ENCODE results near the gene MAFG.

Gene MAFG

DNA sequence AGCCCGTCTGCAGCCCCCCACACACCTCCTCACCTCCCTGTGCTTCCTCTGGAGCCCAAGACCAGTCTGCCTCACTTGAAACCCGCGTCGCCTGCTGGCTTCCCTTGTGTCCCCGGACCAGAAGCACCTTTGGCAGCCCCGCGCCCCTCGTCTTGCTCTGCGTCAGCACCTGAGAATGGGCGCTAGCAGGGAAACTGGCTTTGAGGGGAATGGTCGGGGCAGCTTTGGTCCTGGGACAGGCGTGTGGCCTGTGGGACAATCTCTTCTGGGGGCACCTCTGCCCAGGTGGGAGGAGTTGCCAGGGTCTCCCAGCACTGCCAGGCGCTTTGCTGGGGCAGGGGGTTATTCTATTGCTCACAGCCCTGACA lies 3.6 kb upstream of the MAFG start:
- DNase-seq (ENCODE audit: low read depth), result no peak
- no peak overlapping the region for H3K4me3 ChIP-seq (ENCODE audit: low read depth, low read length)
- TF ChIP-seq, protein P1, sequence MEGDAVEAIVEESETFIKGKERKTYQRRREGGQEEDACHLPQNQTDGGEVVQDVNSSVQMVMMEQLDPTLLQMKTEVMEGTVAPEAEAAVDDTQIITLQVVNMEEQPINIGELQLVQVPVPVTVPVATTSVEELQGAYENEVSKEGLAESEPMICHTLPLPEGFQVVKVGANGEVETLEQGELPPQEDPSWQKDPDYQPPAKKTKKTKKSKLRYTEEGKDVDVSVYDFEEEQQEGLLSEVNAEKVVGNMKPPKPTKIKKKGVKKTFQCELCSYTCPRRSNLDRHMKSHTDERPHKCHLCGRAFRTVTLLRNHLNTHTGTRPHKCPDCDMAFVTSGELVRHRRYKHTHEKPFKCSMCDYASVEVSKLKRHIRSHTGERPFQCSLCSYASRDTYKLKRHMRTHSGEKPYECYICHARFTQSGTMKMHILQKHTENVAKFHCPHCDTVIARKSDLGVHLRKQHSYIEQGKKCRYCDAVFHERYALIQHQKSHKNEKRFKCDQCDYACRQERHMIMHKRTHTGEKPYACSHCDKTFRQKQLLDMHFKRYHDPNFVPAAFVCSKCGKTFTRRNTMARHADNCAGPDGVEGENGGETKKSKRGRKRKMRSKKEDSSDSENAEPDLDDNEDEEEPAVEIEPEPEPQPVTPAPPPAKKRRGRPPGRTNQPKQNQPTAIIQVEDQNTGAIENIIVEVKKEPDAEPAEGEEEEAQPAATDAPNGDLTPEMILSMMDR (IDR thresholded peaks at IDR 0.05; ENCODE audit: insufficient read depth, low read depth, low read length, missing control alignments), result no peak

DNA sequence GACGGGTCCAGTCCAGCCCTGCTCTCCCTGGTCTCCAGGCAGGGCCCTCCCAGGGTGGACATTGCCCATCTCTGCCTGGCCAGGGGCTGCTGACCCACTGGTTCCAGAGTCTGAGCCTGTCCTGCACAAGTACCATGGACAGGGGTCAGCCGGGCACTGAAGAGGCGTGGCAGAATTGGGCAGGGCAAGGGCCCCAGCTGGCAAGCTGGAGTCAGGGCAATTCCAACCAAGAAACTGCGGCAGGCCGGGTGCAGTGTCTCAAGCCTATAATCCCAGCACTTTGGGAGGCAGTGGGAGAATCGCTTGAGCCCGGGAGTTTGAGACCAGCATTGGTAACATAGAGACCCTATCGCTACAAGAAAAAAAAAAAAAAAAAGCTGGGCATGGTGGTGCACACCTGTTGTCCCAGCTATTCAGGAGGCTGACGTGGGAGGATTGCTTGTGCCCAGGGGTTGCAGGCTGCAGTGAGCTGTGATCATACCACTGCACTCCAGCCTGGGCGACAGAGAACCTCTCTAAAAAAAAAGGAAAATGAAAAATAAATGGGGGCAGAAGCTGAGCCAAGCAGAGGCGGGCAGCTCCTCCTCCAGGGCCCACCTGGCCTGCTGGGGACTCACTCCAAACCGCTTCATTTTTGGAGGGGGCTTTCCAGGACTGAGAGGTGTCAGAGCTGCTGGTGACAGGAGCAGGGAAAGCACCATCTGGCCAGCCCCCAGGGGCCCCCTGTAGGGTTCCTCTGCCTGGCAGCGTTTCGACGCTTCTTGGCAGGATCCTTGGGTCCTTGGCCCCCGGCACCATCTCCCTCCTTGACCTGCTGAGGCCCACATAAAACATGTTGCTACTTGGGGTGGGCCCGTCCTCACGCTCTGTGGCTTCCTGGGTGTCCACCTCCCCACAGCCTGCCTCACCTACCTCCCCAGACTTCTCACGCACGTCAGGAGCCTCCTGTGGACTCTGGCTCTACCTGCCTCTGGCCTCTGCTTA lies 2.9 kb upstream of the MAFG start:
- peak; percentile 61 for DNase-seq (ENCODE audit: low read depth)
- no peak overlapping the region for H3K4me3 ChIP-seq (ENCODE audit: low read depth, low read length)
- TF ChIP-seq, protein P1 (IDR thresholded peaks at IDR 0.05; ENCODE audit: insufficient read depth, low read depth, low read length, missing control alignments), result no peak

DNA sequence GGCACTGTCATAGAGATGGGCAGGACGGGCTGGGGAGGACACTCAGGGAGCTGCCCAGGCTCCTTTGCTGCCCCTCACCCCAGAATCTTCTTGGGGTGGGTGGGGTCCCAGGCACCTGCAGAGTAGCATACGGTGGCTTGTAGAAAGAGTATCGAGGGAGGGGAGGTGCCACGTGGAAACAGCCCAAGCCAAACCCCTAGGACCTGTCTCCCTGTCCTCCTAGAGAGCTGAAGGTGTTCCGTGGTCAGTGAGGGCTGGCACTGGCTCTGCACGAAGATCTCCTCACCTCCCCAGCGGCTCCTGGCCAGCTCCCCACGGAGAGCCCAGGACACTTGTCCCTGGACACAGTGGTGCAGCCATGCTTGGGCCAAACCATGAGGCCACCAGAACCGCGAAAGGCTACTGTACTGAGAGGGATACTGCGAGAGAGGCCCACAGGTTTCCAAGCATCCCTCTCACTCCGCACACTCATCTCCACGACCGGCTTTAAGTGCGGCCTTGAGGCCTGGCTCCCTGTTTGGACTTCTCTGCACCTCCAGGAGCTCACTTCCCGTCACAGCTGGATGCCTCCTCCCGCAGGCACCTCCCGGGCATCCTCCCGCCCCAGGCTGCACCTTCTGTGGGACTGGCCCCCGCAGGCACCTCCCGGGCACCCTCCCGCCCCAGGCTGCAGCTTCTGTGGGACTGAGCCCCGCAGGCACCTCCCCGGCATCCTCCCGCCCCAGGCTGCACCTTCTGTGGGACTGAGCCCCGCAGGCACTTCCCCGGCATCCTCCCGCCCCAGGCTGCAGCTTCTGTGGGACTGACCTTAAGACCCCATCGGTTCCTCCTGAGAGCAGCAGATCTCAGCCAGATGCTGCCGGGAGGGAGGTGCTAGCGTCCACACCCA lies 2.0 kb upstream of the MAFG start:
- TF ChIP-seq, protein P1 (IDR thresholded peaks at IDR 0.05; ENCODE audit: insufficient read depth, low read depth, low read length, missing control alignments), result no peak
- no peak overlapping the region for H3K4me3 ChIP-seq (ENCODE audit: low read depth, low read length)
- no peak for DNase-seq (ENCODE audit: low read depth)

DNA sequence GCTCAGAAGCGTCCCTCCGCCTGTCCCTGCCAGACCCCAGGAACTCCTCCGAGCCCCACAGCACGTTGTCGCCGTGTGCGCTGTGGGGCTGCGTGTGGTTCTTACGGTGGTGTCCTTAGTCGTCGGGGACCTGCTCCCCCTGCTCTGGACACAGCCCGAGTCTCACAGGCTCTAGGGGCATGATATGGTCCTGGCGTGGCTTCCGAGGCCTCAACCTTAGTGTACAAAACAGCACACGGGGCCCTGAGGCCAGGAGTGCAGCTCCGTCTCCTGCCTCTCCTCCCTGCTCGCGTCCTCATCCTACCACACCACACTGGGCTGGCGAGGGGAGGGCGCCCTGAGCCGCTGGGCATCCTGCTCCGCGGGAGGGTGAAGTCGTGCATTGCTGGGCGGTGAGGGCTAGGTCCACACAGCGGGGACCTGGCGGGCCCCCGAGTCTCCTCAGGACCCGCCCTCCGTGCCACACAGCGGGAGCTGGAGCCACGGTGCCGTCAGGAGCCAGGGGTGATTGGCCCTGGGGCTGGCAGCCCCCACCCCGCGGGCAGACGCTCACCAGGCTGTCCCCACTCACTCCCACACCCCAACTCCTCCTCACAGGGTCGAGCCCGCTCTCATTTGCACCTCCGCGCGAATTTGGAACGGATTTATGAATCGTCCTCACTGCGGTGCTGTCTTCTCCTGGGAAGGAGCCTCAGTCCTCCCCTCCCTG lies 1.2 kb upstream of the MAFG start:
- DNase-seq (ENCODE audit: low read depth), result no peak
- peak overlapping the region; percentile 62 for H3K4me3 ChIP-seq (ENCODE audit: low read depth, low read length)
- TF ChIP-seq, protein P1 (IDR thresholded peaks at IDR 0.05; ENCODE audit: insufficient read depth, low read depth, low read length, missing control alignments), result no peak

DNA sequence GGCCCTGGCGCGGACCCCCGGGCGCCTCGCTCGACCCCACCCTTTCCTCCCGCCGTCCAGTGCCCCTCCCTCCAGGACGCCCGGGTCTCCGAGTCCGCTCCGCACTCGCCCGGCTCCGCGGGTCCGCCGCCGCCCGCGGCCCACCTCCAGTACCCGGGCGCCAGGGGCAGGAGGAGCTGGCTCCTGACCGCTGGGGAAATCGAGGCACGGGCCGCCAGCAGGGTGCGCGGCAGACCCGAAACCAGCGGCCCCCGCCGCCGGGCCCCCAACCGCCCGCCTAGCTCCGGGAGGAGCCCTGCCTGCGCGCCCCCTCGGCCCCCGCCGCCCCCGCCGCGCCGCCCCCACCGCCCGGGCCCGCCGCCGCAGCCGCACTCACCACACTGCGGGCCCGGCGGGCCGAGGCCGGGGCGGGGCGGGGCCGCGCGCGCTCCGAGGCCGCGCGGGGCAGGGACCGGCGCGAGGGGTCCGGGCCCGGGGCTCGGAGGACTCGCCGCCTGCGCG lies 333 bp downstream of the MAFG start:
- peak overlapping the region; percentile 90 for H3K4me3 ChIP-seq (ENCODE audit: low read depth, low read length)
- TF ChIP-seq, protein P1 (IDR thresholded peaks at IDR 0.05; ENCODE audit: insufficient read depth, low read depth, low read length, missing control alignments), result no peak
- DNase-seq (ENCODE audit: low read depth), result no peak

DNA sequence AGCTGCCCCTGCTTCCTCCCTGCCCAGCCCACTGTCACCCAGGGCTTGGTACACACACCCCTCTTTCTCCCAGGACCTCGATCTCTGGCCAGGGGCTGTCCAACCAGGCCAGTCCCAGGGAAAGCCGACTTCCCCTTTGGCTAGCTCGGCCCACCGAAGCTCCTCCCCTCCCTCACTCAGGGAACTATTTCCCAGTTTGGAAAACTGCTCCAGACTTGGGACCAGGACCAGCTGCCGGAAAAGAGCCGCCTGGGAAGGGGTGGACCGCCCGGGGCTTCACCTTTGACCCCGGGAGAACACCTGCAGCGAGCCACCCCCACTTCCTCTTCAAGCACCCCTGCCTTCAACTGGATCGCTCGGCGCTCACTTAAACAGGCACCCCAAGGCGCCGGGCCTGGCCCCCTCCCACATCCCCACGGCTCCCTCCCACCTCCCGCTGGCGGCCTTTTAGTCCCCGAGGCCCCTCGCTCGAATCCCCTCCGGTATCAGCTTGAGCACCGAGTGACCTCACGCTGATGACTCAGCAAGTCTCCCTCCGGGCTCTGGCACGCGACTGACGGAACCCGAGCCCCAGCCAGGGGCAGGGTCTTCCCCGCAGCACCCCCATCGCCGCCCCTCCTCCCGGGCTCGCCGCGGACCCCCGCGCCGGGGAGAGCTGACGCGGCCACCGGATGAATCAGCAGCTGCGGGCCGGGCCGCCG lies 934 bp downstream of the MAFG start:
- TF ChIP-seq, protein P1 (IDR thresholded peaks at IDR 0.05; ENCODE audit: insufficient read depth, low read depth, low read length, missing control alignments), result no peak
- peak; percentile 64 for DNase-seq (ENCODE audit: low read depth)
- H3K4me3 ChIP-seq (ENCODE audit: low read depth, low read length), result peak overlapping the region; percentile 90
